Astrocyte (in vitro differentiated cells and primary cell): ENCODE results near the gene ROR1. TPM values are rescaled to one million over a fixed set of nuclear protein-coding genes. Genes with fewer than 3 reads are reported as not detected.

Experiments
- DNase-seq: peaks from one replicate; pipeline ENCODE4 v3.0.0-alpha.2; 2010; ENCODE audit warnings: low read depth
- FAIRE-seq: peaks from 2 replicates; lab custom pipeline; 2011; peaks lifted over from hg19 to GRCh38; lab: Jason Lieb, UNC
- H2AFZ ChIP-seq: 2 replicates; pipeline ENCODE4 v1.6.0; 2012; ENCODE audit warnings: low read depth, low read length, inconsistent platforms
- H3K27ac ChIP-seq: 2 replicates; pipeline ENCODE4 v1.5.1; 2011; ENCODE audit warnings: low read depth, low read length, inconsistent platforms
- H3K27me3 ChIP-seq: 2 replicates; pipeline ENCODE4 v1.6.0; 2011; ENCODE audit warnings: low read length, inconsistent platforms; ENCODE audit not compliant: insufficient read depth
- H3K36me3 ChIP-seq: 2 replicates; pipeline ENCODE4 v1.5.1; 2011; ENCODE audit warnings: low read length, inconsistent platforms; ENCODE audit not compliant: insufficient read depth
- H3K4me1 ChIP-seq: 2 replicates; pipeline ENCODE4 v1.5.1; 2011; ENCODE audit warnings: low read length, inconsistent platforms; ENCODE audit not compliant: insufficient read depth
- H3K4me2 ChIP-seq: 2 replicates; pipeline ENCODE4 v1.6.0; 2012; ENCODE audit warnings: low read length, inconsistent platforms
- H3K4me3 ChIP-seq: 2 replicates; pipeline ENCODE4 v1.5.1; 2011; ENCODE audit warnings: low read depth, mild to moderate bottlenecking, low read length, inconsistent platforms; ENCODE audit not compliant: insufficient read depth
- H3K79me2 ChIP-seq: 2 replicates; pipeline ENCODE4 v1.6.0; 2012; ENCODE audit warnings: mild to moderate bottlenecking, low read length, inconsistent platforms; ENCODE audit not compliant: insufficient read depth
- H3K9ac ChIP-seq: 2 replicates; pipeline ENCODE4 v1.6.0; 2012; ENCODE audit warnings: mild to moderate bottlenecking, low read length, inconsistent platforms
- H3K9me3 ChIP-seq: 2 replicates; pipeline ENCODE4 v1.5.1; 2012; ENCODE audit warnings: low read depth, mild to moderate bottlenecking, low read length, inconsistent platforms; ENCODE audit not compliant: insufficient read depth
- H4K20me1 ChIP-seq: 2 replicates; pipeline ENCODE4 v1.6.0; 2012; ENCODE audit warnings: low read length, inconsistent platforms; ENCODE audit not compliant: insufficient read depth
- H3K27ac Mint-ChIP-seq: one replicate; pipeline ENCODE4 v1.8.0; 2021; ENCODE audit warnings: mild to moderate bottlenecking, mixed read lengths; ENCODE audit not compliant: unreplicated experiment
- H3K27me3 Mint-ChIP-seq: one replicate; pipeline ENCODE4 v1.8.0; 2021; ENCODE audit warnings: low read depth, mixed read lengths; ENCODE audit not compliant: unreplicated experiment
- H3K36me3 Mint-ChIP-seq: one replicate; pipeline ENCODE4 v1.8.0; 2021; ENCODE audit warnings: low read depth, mixed read lengths; ENCODE audit not compliant: unreplicated experiment
- H3K4me1 Mint-ChIP-seq: one replicate; pipeline ENCODE4 v1.8.0; 2021; ENCODE audit warnings: low read depth, mixed read lengths; ENCODE audit not compliant: unreplicated experiment
- H3K4me3 Mint-ChIP-seq: one replicate; pipeline ENCODE4 v1.8.0; 2021; ENCODE audit warnings: mild to moderate bottlenecking, moderate library complexity, mixed read lengths; ENCODE audit not compliant: unreplicated experiment
- H3K9me3 Mint-ChIP-seq: one replicate; pipeline ENCODE4 v1.8.0; 2021; ENCODE audit warnings: mild to moderate bottlenecking, mixed read lengths; ENCODE audit not compliant: unreplicated experiment
- CTCF ChIP-seq: IDR thresholded peaks from 2 replicates; pipeline ENCODE4 v1.5.1; 2011; ENCODE audit warnings: low read depth, mild to moderate bottlenecking, inconsistent platforms, low read length, moderate library complexity; ENCODE audit not compliant: insufficient read depth
- EZH2 ChIP-seq: IDR thresholded peaks from 2 replicates; pipeline ENCODE4 v1.6.1; 2012; ENCODE audit warnings: mild to moderate bottlenecking, low read length, inconsistent platforms; ENCODE audit not compliant: insufficient read depth
- total RNA-seq: library from RNA; stranded (reverse); gene quantifications from 2 replicates; pipeline ENCODE4 v1.2.1, GENCODE V29; 2021

The ROR1 gene
- total RNA-seq, 1 donor from 2014 or later, result 38.3 TPM

DNA sequence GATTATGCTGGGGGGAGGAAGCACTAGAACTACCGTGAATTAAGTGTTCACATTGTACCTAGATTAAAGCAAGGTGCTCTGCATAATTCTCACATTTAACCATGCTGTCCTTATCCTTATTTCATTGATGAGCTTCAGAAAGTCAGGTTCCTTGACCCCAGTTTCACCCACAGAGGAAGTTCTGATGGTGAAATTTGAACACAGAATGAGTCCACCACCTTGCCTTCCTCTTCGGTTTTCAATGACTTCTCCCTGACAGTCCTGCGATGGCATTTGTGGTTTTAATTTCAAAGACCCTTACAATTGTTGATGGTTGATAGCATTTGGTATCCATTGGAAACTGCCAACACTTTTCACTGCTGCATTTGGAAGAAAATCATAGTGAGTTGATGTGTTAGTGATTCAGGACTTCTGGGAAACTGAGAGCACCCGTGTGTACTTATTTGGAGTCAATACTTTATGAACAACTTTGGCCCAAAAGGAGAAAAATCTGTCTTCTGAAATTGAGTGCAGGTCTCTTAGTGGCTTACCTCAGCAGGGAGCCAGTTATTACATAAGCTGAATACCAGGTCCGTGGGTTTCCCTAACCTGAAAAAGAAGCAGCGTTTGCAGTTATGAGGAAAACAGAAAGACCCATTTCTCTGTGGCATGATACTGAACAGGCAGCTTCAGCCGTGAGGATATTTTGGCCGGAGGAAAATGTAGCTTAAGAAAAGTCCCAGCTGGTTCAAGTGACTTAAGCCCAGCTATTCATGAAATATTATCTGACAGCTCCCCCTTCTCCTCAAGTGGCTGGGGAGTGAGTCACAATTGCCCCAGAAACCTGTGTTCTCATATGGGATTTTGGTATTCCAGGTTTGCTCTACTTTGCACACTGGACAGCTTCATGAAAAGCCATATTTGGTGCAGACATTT lies 47.5 kb downstream of the ROR1 start:
- H3K4me3 Mint-ChIP-seq, result no peak overlapping the region
- H3K36me3 Mint-ChIP-seq, result peaks cover 3% of the 10 kb centered on the region
- peaks cover 31% of the 10 kb centered on the region for H3K79me2 ChIP-seq
- H3K9ac ChIP-seq, result no peak overlapping the region
- H3K27me3 ChIP-seq, result no peaks in the 10 kb centered on the region
- FAIRE-seq (no peak), DNase-seq (peak; percentile 85)
- no peak overlapping the region for H3K27ac ChIP-seq
- no peak overlapping the region for H3K4me3 ChIP-seq
- TF ChIP-seq CTCF (no peak), EZH2 (no peak)
- peak overlapping the region; percentile 32 for H3K4me2 ChIP-seq
- H3K9me3 Mint-ChIP-seq, result peaks cover 10% of the 10 kb centered on the region
- H2AFZ ChIP-seq, result no peak overlapping the region
- no peaks in the 10 kb centered on the region for H3K9me3 ChIP-seq
- H3K27me3 Mint-ChIP-seq, result no peaks in the 10 kb centered on the region
- peaks cover 20% of the 10 kb centered on the region for H3K4me1 ChIP-seq
- H4K20me1 ChIP-seq, result peaks cover 34% of the 10 kb centered on the region
- H3K27ac Mint-ChIP-seq, result peak overlapping the region; percentile 36
- H3K36me3 ChIP-seq, result no peaks in the 10 kb centered on the region
- peaks cover 56% of the 10 kb centered on the region for H3K4me1 Mint-ChIP-seq

DNA sequence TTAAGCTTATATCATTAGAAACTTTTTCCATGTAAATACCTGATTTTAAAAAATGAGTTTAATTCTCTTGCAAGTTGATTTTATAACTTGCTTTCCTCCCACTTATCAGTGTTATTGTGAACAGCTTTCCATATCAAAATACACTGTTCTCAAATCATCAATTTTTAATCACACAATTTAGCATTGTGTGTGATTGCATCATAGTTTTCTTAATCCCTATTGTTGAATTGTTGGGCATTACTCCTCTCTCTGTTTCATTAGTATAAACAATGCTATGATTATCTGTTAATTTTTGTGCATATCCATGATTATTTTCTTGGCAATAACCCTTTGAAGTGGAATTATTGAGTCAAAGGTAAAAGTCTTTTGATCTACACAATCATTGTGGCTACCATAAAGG lies 48.7 kb downstream of the ROR1 start:
- Histone ChIP-seq H3K4me1 (peaks cover 16% of the 10 kb centered on the region), H3K27me3 (no peaks in the 10 kb centered on the region), H4K20me1 (peaks cover 36% of the 10 kb centered on the region), H3K4me3 (no peak overlapping the region), H3K36me3 (no peaks in the 10 kb centered on the region), H3K9ac (no peak overlapping the region), H2AFZ (no peak overlapping the region), H3K4me2 (no peak overlapping the region), H3K79me2 (peaks cover 26% of the 10 kb centered on the region), H3K9me3 (no peaks in the 10 kb centered on the region), H3K27ac (no peak overlapping the region)
- Mint-ChIP-seq H3K27ac (no peak overlapping the region), H3K36me3 (peaks cover 4% of the 10 kb centered on the region), H3K4me3 (no peak overlapping the region), H3K9me3 (peaks cover 9% of the 10 kb centered on the region), H3K27me3 (no peaks in the 10 kb centered on the region), H3K4me1 (peaks cover 59% of the 10 kb centered on the region)
- DNase-seq (no peak), FAIRE-seq (no peak)
- TF ChIP-seq CTCF (no peak), EZH2 (no peak)

DNA sequence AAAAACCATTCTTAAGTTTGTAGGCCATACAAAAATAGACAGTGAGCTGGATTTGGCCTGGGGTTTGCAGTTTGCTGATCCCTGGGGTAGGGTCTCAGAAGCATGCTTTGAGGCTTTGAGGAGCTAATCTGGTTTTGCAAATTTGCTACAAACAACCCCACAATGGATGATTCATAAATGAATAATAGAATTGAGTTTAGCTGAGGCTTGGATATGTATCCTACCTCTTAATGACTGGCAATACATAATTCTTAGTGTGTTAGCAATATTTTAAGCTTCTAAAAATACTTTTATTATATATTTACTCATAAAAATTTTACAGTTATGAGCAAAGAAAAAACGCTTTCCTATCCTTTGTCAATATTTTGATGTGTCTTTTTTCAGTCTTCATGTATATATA lies 50.6 kb downstream of the ROR1 start:
- TF ChIP-seq EZH2 (no peak), CTCF (no peak)

More for the DNA sequence above, 50.6 kb downstream of the ROR1 start:
- Histone ChIP-seq H3K9me3 (no peaks in the 10 kb centered on the region), H3K4me2 (no peak overlapping the region), H3K4me1 (peaks cover 22% of the 10 kb centered on the region), H2AFZ (no peak overlapping the region), H3K79me2 (peaks cover 32% of the 10 kb centered on the region), H3K4me3 (no peak overlapping the region), H4K20me1 (peaks cover 33% of the 10 kb centered on the region), H3K9ac (no peak overlapping the region), H3K36me3 (no peaks in the 10 kb centered on the region), H3K27me3 (no peaks in the 10 kb centered on the region), H3K27ac (no peak overlapping the region)
- Mint-ChIP-seq H3K27ac (peak overlapping the region; percentile 1), H3K4me1 (peaks cover 53% of the 10 kb centered on the region), H3K27me3 (no peaks in the 10 kb centered on the region), H3K4me3 (no peak overlapping the region), H3K36me3 (peaks cover 4% of the 10 kb centered on the region), H3K9me3 (peaks cover 9% of the 10 kb centered on the region)
- FAIRE-seq (no peak), DNase-seq (no peak)
